HepG2 (cell line): Measurements from ENCODE around the gene SYNE1. TPM values are rescaled to one million over a fixed set of nuclear protein-coding genes. Genes with fewer than 3 reads are reported as not detected.

Source experiments
- ATAC-seq: fragments of 200-7000 bp; cut with Tn5 transposase; 3 replicates; pipeline ENCODE4 v1.9.1; 2020; ENCODE audit warnings: mild to moderate bottlenecking, moderate library complexity
- BruUV-seq: library from RNA; stranded (reverse); fragments of 400-500 nt; replicated peaks from 2 replicates; lab custom pipeline; 2021; lab: Mats Ljungman, UMichigan
- CTCF ChIA-PET: fragments of 300-600 bp; formaldehyde crosslinking; extraction: SDS; loops from one replicate; lab custom pipeline; 2021; ENCODE audit warnings: low total read pairs, inconsistent platforms, low intra/inter-chr PET ratio; lab: Yijun Ruan, JAX
- POLR2A ChIA-PET: fragments of 350-600 bp; sonication (Branson Sonifier 250); formaldehyde crosslinking; loops from one replicate; lab custom pipeline; 2020; ENCODE audit warnings: antibody characterized with exemption, inconsistent platforms; lab: Yijun Ruan, JAX
- DNase-seq: peaks from one replicate; pipeline ENCODE4 v3.0.0-alpha.2; 2015; ENCODE audit warnings: low spot score
- FAIRE-seq: peaks from 3 replicates; lab custom pipeline; 2011; peaks lifted over from hg19 to GRCh38; lab: Jason Lieb, UNC
- H2AFZ ChIP-seq: one replicate; pipeline ENCODE4 v1.6.1; 2011; ENCODE audit warnings: low read length, inconsistent platforms
- H3K27ac ChIP-seq: fragments of 300-600 bp; 3 replicates; pipeline ENCODE4 v1.8.0; 2011; ENCODE audit warnings: mixed run types, mild to moderate bottlenecking, mixed read lengths, low read length, inconsistent platforms; ENCODE audit not compliant: insufficient read depth; ENCODE audit errors: extremely low read length
- H3K27me3 ChIP-seq, 2 experiments: fragments of 200-600 bp in 1 of 2; 2 replicates in 1 of 2; 3 replicates in 1 of 2; pipeline versions ENCODE4 v1.6.0 to v1.8.0; 2011; ENCODE audit warnings: low read length in 2 of 2, mild to moderate bottlenecking in 2 of 2, moderate library complexity in 2 of 2, inconsistent platforms in 1 of 2; ENCODE audit not compliant: insufficient read depth in 2 of 2, control insufficient read depth in 1 of 2
- H3K36me3 ChIP-seq, 2 experiments: fragments of 200-600 bp in 1 of 2; replicated peaks in 1 of 2; 2 replicates in 1 of 2; 3 replicates in 1 of 2; pipeline versions ENCODE4 v1.5.1 to v1.8.0; 2011; ENCODE audit warnings: low read length in 2 of 2, inconsistent platforms in 1 of 2; ENCODE audit not compliant: insufficient read depth in 2 of 2, control insufficient read depth in 1 of 2
- H3K4me1 ChIP-seq: 2 replicates; pipeline ENCODE4 v1.5.1; 2012; ENCODE audit warnings: low read length, inconsistent platforms; ENCODE audit not compliant: insufficient read depth
- H3K4me2 ChIP-seq: 2 replicates; pipeline ENCODE4 v1.6.0; 2011; ENCODE audit warnings: low read depth, low read length, inconsistent platforms
- H3K4me3 ChIP-seq, 3 experiments: fragments of 200-600 bp in 1 of 3; sonication (generic), shearing (Covaris generic) in 1 of 3; replicated peaks in 1 of 3; 2 replicates each; pipeline ENCODE4 v1.5.1; 2011 to 2016; ENCODE audit warnings: low read length in 3 of 3, inconsistent platforms in 2 of 3, low read depth in 2 of 3, mild to moderate bottlenecking in 2 of 3, control low read depth in 1 of 3, mixed read lengths in 1 of 3; ENCODE audit not compliant: insufficient read depth in 1 of 3
- H3K79me2 ChIP-seq: one replicate; pipeline ENCODE4 v1.6.1; 2011; ENCODE audit warnings: low read length, inconsistent platforms; ENCODE audit not compliant: insufficient read depth
- H3K9ac ChIP-seq: 2 replicates; pipeline ENCODE4 v1.6.0; 2011; ENCODE audit warnings: mild to moderate bottlenecking, low read depth, low read length, inconsistent platforms; ENCODE audit not compliant: insufficient read depth
- H3K9me3 ChIP-seq: 2 replicates; pipeline ENCODE4 v1.5.1; 2012; ENCODE audit warnings: mild to moderate bottlenecking, low read length
- H4K20me1 ChIP-seq: 2 replicates; pipeline ENCODE4 v1.6.0; 2011; ENCODE audit warnings: inconsistent platforms, mild to moderate bottlenecking, low read length, moderate library complexity; ENCODE audit not compliant: insufficient read depth
- BORCS8-MEF2B ChIP-seq: sonication (generic); formaldehyde crosslinking; IDR thresholded peaks from 2 replicates; pipeline ENCODE4 v1.8.0; 2022; ENCODE audit warnings: mild to moderate bottlenecking, missing genetic modification reagents
- CC2D1A ChIP-seq: sonication (generic); formaldehyde crosslinking; IDR thresholded peaks from 2 replicates; pipeline ENCODE4 v1.8.1; 2023; ENCODE audit warnings: mild to moderate bottlenecking, missing genetic modification reagents
- IRX3 ChIP-seq: sonication (generic); formaldehyde crosslinking; IDR thresholded peaks from 2 replicates; pipeline ENCODE4 v1.8.1; 2023; ENCODE audit warnings: mild to moderate bottlenecking, low read depth, missing genetic modification reagents, borderline replicate concordance
- JDP2 ChIP-seq: sonication (generic); formaldehyde crosslinking; IDR thresholded peaks from 2 replicates; pipeline ENCODE4 v1.8.1; 2022; ENCODE audit warnings: missing genetic modification reagents, borderline replicate concordance
- POLR2AphosphoS2 ChIP-seq: IDR thresholded peaks from 2 replicates; pipeline ENCODE4 v1.6.1; 2011; ENCODE audit warnings: low read depth, low read length, improper control_type of control experiment
- TOPORS ChIP-seq: sonication (generic); formaldehyde crosslinking; IDR thresholded peaks from 2 replicates; pipeline ENCODE4 v1.8.0; 2023; ENCODE audit warnings: mild to moderate bottlenecking, missing genetic modification reagents
- ZNF572 ChIP-seq: sonication (generic); formaldehyde crosslinking; IDR thresholded peaks from 2 replicates; pipeline ENCODE4 v1.5.1; 2020; ENCODE audit warnings: mild to moderate bottlenecking, missing genetic modification reagents
- ZNF709 ChIP-seq: sonication (generic); formaldehyde crosslinking; IDR thresholded peaks from 2 replicates; pipeline ENCODE4 v1.5.0; 2020; ENCODE audit warnings: mild to moderate bottlenecking, missing genetic modification reagents
- WGBS: methylation state at CpG from one replicate; pipeline ENCODE4 v1.1.6; 2017; ENCODE audit warnings: low lambda C conversion rate; 5-methylcytosine and 5-hydroxymethylcytosine counted together
- in situ Hi-C: cut with HindIII; loops from 2 replicates; pipeline ENCODE4 v1.10.0; 2017; ENCODE audit warnings: low pct_unique_long_range_greater_than_20kb; ENCODE audit not compliant: extremely low pct_ligation_motif_present
- intact Hi-C: fragments of 100-400 bp; cut with micrococcal nuclease; formaldehyde crosslinking; loops from one replicate; pipeline ENCODE4 v1.10.0; 2022; ENCODE audit not compliant: unreplicated experiment
- polyA plus RNA-seq, 8 experiments: library from polyadenylated mRNA; depleted of rRNA in 3 of 8; stranded (reverse) in 7 of 8; unstranded in 1 of 8; fragments of >200 nt; fragmentation: Illumina TruSeq in 4 of 8; extraction: Trizol in 4 of 8; gene quantifications; 2 replicates each; pipeline versions ENCODE4 v1.2.1 to v1.2.3, GENCODE V29; 2011 to 2016; ENCODE audit warnings: low read depth in 4 of 8, missing spikeins in 1 of 8, mixed read lengths in 1 of 8; ENCODE audit not compliant: insufficient read depth in 1 of 8
- total RNA-seq, 5 experiments: library from RNA; depleted of rRNA; stranded (reverse); fragments of >200 nt; fragmentation: Illumina TruSeq; extraction: Trizol; gene quantifications; 2 replicates each; pipeline ENCODE4 v1.2.3, GENCODE V29; 2016; ENCODE audit warnings: low read depth in 1 of 5
- TF ChIP-seq, protein P1 (sequence below): sonication (generic); formaldehyde crosslinking; IDR thresholded peaks from 2 replicates; pipeline ENCODE4 v1.9.0; 2022; ENCODE audit warnings: low read depth, missing genetic modification reagents
- TF ChIP-seq, protein P2 (sequence below): sonication (generic); formaldehyde crosslinking; IDR thresholded peaks from 2 replicates; pipeline ENCODE4 v1.4.0; 2020; ENCODE audit warnings: low read depth, mild to moderate bottlenecking, missing genetic modification reagents
- TF ChIP-seq, protein P3 (sequence below): IDR thresholded peaks from 2 replicates; pipeline ENCODE4 v1.6.1; 2012; ENCODE audit warnings: low read depth, low read length, improper control_type of control experiment
- TF ChIP-seq, protein P4 (sequence below): sonication (generic); formaldehyde crosslinking; IDR thresholded peaks from 2 replicates; pipeline ENCODE4 v1.5.0; 2020; ENCODE audit warnings: missing genetic modification reagents, mild to moderate bottlenecking, borderline replicate concordance
- TF ChIP-seq, protein P5 (sequence below): sonication (generic); formaldehyde crosslinking; IDR thresholded peaks from 2 replicates; pipeline ENCODE4 v1.9.0; 2021; ENCODE audit warnings: missing genetic modification reagents, mild to moderate bottlenecking, borderline replicate concordance

The SYNE1 gene
- total and polyA plus RNA-seq, 2 of the 13 experiments (the other 11 are each of a cell fraction or from before 2014, with no cell fraction given), result 5.5 to 15.9 TPM

DNA sequence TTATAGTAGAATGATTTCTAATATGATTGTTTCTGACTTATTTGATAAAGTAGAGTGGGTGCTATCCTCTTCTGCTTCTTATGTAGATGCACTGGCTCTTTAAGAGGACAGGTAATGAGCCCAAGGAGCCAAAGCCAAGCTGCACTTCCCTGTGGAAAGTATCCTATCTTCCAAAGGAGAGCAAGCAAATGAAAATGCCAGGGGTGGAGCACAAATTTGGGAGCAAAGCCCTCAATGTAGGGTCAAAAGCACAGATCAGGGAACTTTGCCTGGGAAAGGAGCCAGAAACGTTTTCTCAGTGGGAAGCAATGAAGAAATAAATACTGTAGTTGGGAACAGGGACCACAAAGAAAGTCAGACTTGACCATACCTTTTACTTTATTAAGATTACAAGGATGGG lies 242.9 kb downstream of the SYNE1 start:
- Histone ChIP-seq H3K36me3 (no peaks in the 10 kb centered on the region), H3K4me1 (no peaks in the 10 kb centered on the region), H2AFZ (no peak overlapping the region), H3K27ac (no peak overlapping the region), H3K27me3 (0 out of 5 replicates have a peak, but pooled peaks cover 0 to 11% of the 10 kb centered on the region in 2 experiments), H3K4me2 (no peak overlapping the region), H3K4me3 (no peak overlapping the region), H3K9me3 (no peaks in the 10 kb centered on the region), H3K79me2 (no peaks in the 10 kb centered on the region), H3K9ac (no peak overlapping the region), H4K20me1 (no peaks in the 10 kb centered on the region)
- DNase-seq, result no peak
- in situ Hi-C loops, result no loop called here
- no TSS peak for BruUV-seq
- whole genome bisulfite sequencing, result 0% methylated on average over 1 of the region's 1 CpG
- CTCF ChIA-PET, result no interaction called here
- no peak for FAIRE-seq
- intact Hi-C loops, result no loop called here
- POLR2A ChIA-PET, result no interaction called here
- ATAC-seq, result no peak
- TF ChIP-seq ZNF709 (CRISPR knock-in tag), result no peak
- TF ChIP-seq POLR2AphosphoS2, result no peak
- no peak for TF ChIP-seq ZNF572 (CRISPR knock-in tag)
- no peak for TF ChIP-seq IRX3
- no peak for TF ChIP-seq JDP2
- no peak for TF ChIP-seq BORCS8-MEF2B (CRISPR knock-in tag)
- TF ChIP-seq, protein P1, sequence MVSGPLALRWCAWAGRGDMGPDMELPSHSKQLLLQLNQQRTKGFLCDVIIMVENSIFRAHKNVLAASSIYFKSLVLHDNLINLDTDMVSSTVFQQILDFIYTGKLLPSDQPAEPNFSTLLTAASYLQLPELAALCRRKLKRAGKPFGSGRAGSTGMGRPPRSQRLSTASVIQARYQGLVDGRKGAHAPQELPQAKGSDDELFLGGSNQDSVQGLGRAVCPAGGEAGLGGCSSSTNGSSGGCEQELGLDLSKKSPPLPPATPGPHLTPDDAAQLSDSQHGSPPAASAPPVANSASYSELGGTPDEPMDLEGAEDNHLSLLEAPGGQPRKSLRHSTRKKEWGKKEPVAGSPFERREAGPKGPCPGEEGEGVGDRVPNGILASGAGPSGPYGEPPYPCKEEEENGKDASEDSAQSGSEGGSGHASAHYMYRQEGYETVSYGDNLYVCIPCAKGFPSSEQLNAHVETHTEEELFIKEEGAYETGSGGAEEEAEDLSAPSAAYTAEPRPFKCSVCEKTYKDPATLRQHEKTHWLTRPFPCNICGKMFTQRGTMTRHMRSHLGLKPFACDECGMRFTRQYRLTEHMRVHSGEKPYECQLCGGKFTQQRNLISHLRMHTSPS (CRISPR knock-in tag), result no peak
- TF ChIP-seq, protein P2, sequence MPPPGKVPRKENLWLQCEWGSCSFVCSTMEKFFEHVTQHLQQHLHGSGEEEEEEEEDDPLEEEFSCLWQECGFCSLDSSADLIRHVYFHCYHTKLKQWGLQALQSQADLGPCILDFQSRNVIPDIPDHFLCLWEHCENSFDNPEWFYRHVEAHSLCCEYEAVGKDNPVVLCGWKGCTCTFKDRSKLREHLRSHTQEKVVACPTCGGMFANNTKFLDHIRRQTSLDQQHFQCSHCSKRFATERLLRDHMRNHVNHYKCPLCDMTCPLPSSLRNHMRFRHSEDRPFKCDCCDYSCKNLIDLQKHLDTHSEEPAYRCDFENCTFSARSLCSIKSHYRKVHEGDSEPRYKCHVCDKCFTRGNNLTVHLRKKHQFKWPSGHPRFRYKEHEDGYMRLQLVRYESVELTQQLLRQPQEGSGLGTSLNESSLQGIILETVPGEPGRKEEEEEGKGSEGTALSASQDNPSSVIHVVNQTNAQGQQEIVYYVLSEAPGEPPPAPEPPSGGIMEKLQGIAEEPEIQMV (CRISPR knock-in tag), result no peak
- no peak for TF ChIP-seq TOPORS
- TF ChIP-seq, protein P3, sequence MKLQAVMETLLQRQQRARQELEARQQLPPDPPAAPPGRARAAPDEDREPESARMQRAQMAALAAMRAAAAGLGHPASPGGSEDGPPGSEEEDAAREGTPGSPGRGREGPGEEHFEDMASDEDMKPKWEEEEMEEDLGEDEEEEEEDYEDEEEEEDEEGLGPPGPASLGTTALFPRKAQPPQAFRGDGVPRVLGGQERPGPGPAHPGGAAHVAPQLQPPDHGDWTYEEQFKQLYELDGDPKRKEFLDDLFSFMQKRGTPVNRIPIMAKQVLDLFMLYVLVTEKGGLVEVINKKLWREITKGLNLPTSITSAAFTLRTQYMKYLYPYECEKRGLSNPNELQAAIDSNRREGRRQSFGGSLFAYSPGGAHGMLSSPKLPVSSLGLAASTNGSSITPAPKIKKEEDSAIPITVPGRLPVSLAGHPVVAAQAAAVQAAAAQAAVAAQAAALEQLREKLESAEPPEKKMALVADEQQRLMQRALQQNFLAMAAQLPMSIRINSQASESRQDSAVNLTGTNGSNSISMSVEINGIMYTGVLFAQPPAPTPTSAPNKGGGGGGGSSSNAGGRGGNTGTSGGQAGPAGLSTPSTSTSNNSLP, result no peak
- TF ChIP-seq, protein P4, sequence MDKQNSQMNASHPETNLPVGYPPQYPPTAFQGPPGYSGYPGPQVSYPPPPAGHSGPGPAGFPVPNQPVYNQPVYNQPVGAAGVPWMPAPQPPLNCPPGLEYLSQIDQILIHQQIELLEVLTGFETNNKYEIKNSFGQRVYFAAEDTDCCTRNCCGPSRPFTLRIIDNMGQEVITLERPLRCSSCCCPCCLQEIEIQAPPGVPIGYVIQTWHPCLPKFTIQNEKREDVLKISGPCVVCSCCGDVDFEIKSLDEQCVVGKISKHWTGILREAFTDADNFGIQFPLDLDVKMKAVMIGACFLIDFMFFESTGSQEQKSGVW, result no peak
- TF ChIP-seq CC2D1A (CRISPR knock-in tag), result no peak
- TF ChIP-seq, protein P5, sequence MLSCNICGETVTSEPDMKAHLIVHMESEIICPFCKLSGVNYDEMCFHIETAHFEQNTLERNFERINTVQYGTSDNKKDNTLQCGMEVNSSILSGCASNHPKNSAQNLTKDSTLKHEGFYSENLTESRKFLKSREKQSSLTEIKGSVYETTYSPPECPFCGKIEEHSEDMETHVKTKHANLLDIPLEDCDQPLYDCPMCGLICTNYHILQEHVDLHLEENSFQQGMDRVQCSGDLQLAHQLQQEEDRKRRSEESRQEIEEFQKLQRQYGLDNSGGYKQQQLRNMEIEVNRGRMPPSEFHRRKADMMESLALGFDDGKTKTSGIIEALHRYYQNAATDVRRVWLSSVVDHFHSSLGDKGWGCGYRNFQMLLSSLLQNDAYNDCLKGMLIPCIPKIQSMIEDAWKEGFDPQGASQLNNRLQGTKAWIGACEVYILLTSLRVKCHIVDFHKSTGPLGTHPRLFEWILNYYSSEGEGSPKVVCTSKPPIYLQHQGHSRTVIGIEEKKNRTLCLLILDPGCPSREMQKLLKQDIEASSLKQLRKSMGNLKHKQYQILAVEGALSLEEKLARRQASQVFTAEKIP (CRISPR knock-in tag), result no peak
